ENCODE data around the gene UBASH3B. TPM values are rescaled to one million over a fixed set of nuclear protein-coding genes. Genes with fewer than 3 reads are reported as not detected.

UBASH3B gene
- total and polyA plus RNA-seq, 2 of the 13 experiments (the other 11 are each of a cell fraction or from before 2014, with no cell fraction given) = 4.4 to 7.6 TPM

GRCh38 chr11:122642472-122642922 lies 13.0 kb upstream of the UBASH3B start (continued):
- peak; percentile 85 for TF ChIP-seq ETV5 (CRISPR knock-in tag; IDR thresholded peaks at IDR 0.05; ENCODE audit: borderline replicate concordance)
- TF ChIP-seq KAT8 (CRISPR knock-in tag; IDR thresholded peaks at IDR 0.05) = peak; percentile 35; the same call in 1 of the 2 replicates
- TF ChIP-seq ZNF513 (CRISPR knock-in tag; conservative IDR thresholded peaks at IDR 0.05) = no peak
- TF ChIP-seq, protein P1, sequence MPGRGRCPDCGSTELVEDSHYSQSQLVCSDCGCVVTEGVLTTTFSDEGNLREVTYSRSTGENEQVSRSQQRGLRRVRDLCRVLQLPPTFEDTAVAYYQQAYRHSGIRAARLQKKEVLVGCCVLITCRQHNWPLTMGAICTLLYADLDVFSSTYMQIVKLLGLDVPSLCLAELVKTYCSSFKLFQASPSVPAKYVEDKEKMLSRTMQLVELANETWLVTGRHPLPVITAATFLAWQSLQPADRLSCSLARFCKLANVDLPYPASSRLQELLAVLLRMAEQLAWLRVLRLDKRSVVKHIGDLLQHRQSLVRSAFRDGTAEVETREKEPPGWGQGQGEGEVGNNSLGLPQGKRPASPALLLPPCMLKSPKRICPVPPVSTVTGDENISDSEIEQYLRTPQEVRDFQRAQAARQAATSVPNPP (CRISPR knock-in tag; IDR thresholded peaks at IDR 0.05) = no peak
- no peak for TF ChIP-seq HOXA7 (CRISPR knock-in tag; IDR thresholded peaks at IDR 0.05)
- TF ChIP-seq MLX (CRISPR knock-in tag; IDR thresholded peaks at IDR 0.05) = peak; percentile 51; the same call in 1 of the 2 replicates
- TF ChIP-seq CBX1 (IDR thresholded peaks at IDR 0.05; ENCODE audit: low read depth) = no peak
- no peak; the same call in 1 of the 2 replicates for TF ChIP-seq IRF2 (CRISPR knock-in tag; IDR thresholded peaks at IDR 0.05)
- TF ChIP-seq KDM6A (CRISPR knock-in tag; IDR thresholded peaks at IDR 0.05; ENCODE audit: low read depth) = peak; percentile 35; the same call in 1 of the 2 replicates
- no peak for TF ChIP-seq ZNF296 (CRISPR knock-in tag; conservative IDR thresholded peaks at IDR 0.05)
- TF ChIP-seq JUN (CRISPR knock-in tag; IDR thresholded peaks at IDR 0.05) = 0 out of 2 replicates have a peak, but pooled peaks have one; percentile 62
- TF ChIP-seq RCOR2 (CRISPR knock-in tag; IDR thresholded peaks at IDR 0.05) = 0 out of 2 replicates have a peak, but pooled peaks have one; percentile 45
- TF ChIP-seq ELF3 (CRISPR knock-in tag; IDR thresholded peaks at IDR 0.05) = peak; percentile 51; the same call in 1 of the 2 replicates
- TF ChIP-seq DRAP1 (CRISPR knock-in tag; IDR thresholded peaks at IDR 0.05) = peak; percentile 48; the same call in 1 of the 2 replicates
- no peak for TF ChIP-seq ZNF703 (CRISPR knock-in tag; IDR thresholded peaks at IDR 0.05; ENCODE audit: borderline replicate concordance)
- no peak for TF ChIP-seq BCLAF1 (IDR thresholded peaks at IDR 0.05)
- peak; percentile 43; the same call in 1 of the 2 replicates for TF ChIP-seq MED1 (CRISPR knock-in tag; IDR thresholded peaks at IDR 0.05)
- no peak for TF ChIP-seq NR2F6 (IDR thresholded peaks at IDR 0.05)
- peak; percentile 21; the same call in 1 of the 2 replicates for TF ChIP-seq NR2F6 (CRISPR knock-in tag; IDR thresholded peaks at IDR 0.05)
- peak; percentile 26; the same call in 1 of the 2 replicates for TF ChIP-seq NCOR1 (IDR thresholded peaks at IDR 0.05; ENCODE audit: borderline replicate concordance, low read length)
- TF ChIP-seq MBNL3 (CRISPR knock-in tag; conservative IDR thresholded peaks at IDR 0.05) = no peak
- peak; percentile 83 for TF ChIP-seq ARID3A (IDR thresholded peaks at IDR 0.05; ENCODE audit: low read depth, low read length)
- TF ChIP-seq ZNF24 (IDR thresholded peaks at IDR 0.05) = peak; percentile 97
- TF ChIP-seq, protein P2, sequence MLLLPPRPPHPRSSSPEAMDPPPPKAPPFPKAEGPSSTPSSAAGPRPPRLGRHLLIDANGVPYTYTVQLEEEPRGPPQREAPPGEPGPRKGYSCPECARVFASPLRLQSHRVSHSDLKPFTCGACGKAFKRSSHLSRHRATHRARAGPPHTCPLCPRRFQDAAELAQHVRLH (CRISPR knock-in tag; IDR thresholded peaks at IDR 0.05; ENCODE audit: borderline replicate concordance, low read depth) = peak; percentile 60; the same call in 1 of the 2 replicates

Measured in HepG2 (cell line).